ENCODE measurements around the gene GFOD1.
"Not testable (repeated sequence)": the region's sequence is repeated elsewhere in the genome, so short reads cannot be mapped to it uniquely, and the experiment has no call there.

The GFOD1 gene

DNA sequence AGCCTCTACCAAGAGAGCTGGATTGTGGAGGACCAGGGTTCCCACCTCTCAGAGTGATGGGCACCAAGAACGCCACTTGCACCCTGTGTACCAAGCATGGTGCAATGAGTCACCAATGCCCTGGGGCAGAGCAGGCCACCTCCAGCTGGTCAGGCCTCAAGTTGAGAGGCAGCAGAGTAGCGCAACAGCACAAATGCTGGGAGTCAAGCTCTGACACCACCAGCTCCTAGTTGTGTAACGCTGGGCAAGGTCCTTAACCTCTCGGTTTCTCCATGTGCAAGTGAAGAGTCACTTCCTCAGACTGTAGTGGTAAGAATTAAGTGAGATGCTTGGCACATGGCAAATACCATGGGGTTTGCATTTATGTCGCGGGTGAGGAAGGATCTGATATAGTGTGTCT lies 25.6 kb downstream of the GFOD1 start:
- Histone ChIP-seq H3K27ac (ENCODE audit: low read depth, low read length) (no peak overlapping the region), H3K36me3 (ENCODE audit: control insufficient read depth, insufficient read depth, low read length) (no peaks in the 10 kb centered on the region), H3K4me3 (ENCODE audit: low read depth, low read length) (no peak overlapping the region), H3K9me3 (ENCODE audit: control insufficient read depth, insufficient read depth, low read depth, low read length) (no peaks in the 10 kb centered on the region), H3K9ac (ENCODE audit: low read length) (no peak overlapping the region), H3K4me1 (ENCODE audit: control insufficient read depth, insufficient read depth, low read length) (peaks cover 37% of the 10 kb centered on the region), H3K27me3 (ENCODE audit: control insufficient read depth, insufficient read depth, low read length) (no peaks in the 10 kb centered on the region)

DNA sequence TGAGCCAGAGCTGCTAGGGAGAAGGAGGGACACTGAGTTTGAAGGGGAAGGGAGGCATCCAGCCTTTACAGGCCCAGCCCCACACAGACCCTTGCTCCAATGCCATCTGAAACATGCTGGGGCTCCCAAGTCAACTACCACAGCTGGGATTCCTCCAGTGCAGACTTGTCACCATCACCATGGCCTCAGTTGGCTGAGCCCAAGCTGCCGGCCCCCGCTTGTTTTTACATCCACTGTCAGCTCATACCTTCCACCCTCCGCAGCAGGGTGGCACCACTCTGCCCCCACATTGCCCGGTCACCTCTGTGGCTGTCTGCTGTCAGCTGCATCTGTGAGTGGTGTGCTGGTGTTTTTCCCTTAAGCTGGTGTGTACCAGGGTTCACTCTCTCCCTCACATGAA lies 26.1 kb downstream of the GFOD1 start:
- Histone ChIP-seq H3K4me3 (ENCODE audit: low read depth, low read length) (no peak overlapping the region), H3K36me3 (ENCODE audit: control insufficient read depth, insufficient read depth, low read length) (no peaks in the 10 kb centered on the region), H3K4me1 (ENCODE audit: control insufficient read depth, insufficient read depth, low read length) (peaks cover 37% of the 10 kb centered on the region), H3K9ac (ENCODE audit: low read length) (no peak overlapping the region), H3K27ac (ENCODE audit: low read depth, low read length) (no peak overlapping the region), H3K9me3 (ENCODE audit: control insufficient read depth, insufficient read depth, low read depth, low read length) (no peaks in the 10 kb centered on the region), H3K27me3 (ENCODE audit: control insufficient read depth, insufficient read depth, low read length) (no peaks in the 10 kb centered on the region)

DNA sequence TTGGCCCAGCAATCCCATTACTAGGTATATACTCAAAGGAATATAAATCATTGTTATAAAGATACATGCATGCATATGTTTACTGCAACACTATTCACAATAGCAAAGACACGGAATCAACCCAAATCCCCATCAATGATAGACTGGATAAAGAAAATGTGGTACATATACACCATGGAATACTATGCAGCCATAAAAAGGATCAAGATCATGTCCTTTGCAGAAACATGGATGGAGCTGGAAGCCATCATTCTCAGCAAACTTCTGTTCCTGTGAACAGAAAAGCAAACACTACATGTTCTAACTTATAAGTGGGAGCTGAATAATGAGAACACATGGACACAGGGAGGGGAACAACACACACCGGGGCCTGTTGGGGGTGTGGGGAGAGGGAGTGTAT lies 27.1 kb downstream of the GFOD1 start:
- not testable (repeated sequence) for H3K27me3 ChIP-seq (ENCODE audit: control insufficient read depth, insufficient read depth, low read length); H3K4me3 ChIP-seq (ENCODE audit: low read depth, low read length); H3K9me3 ChIP-seq (ENCODE audit: control insufficient read depth, insufficient read depth, low read depth, low read length); H3K36me3 ChIP-seq (ENCODE audit: control insufficient read depth, insufficient read depth, low read length); H3K27ac ChIP-seq (ENCODE audit: low read depth, low read length); H3K9ac ChIP-seq (ENCODE audit: low read length)
- peaks cover 32% of the 10 kb centered on the region for H3K4me1 ChIP-seq (ENCODE audit: control insufficient read depth, insufficient read depth, low read length)

DNA sequence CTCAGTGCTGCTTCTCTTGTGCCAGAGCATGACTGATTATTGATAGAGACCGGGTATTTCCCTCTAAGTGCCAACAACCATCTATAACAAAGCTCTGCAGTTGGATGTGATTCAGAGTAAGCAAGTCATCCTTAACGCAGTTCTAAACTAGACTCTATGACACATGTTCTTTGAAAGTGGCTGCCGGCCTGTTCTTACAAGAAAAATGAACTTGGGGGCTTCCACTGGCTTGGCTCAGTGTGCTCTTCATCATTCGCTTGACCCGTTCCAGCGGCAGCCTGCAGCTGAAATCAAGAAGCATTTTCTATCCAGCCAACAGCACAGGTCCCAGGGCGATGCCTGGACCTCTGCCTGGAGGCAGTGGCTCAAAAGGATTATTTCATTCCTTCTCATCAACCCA lies 29.8 kb downstream of the GFOD1 start:
- Histone ChIP-seq H3K4me1 (ENCODE audit: control insufficient read depth, insufficient read depth, low read length) (peaks cover 12% of the 10 kb centered on the region), H3K36me3 (ENCODE audit: control insufficient read depth, insufficient read depth, low read length) (no peaks in the 10 kb centered on the region), H3K27me3 (ENCODE audit: control insufficient read depth, insufficient read depth, low read length) (no peaks in the 10 kb centered on the region), H3K4me3 (ENCODE audit: low read depth, low read length) (no peak overlapping the region), H3K9me3 (ENCODE audit: control insufficient read depth, insufficient read depth, low read depth, low read length) (no peaks in the 10 kb centered on the region), H3K27ac (ENCODE audit: low read depth, low read length) (no peak overlapping the region), H3K9ac (ENCODE audit: low read length) (no peak overlapping the region)

DNA sequence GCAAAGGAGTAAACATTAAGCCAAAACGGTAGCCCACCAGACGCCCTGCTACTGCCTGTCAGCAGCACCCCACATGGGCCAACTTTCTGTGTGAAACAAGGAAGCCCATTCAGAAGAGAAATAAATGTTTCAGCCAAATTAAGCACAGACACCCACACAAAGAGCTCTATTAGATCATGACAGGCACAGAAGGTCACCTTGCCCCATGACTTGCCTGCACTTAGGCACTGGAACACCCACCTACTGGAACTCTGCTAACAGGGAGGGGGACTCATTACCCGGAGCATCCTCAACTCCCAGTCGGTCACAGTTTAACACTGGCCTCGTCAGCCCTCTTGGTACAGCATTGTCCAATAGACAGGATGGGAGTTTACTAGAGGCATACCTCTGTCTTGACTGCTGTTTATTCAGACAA lies 31.8 kb downstream of the GFOD1 start:
- no peaks in the 10 kb centered on the region for H3K4me1 ChIP-seq (ENCODE audit: control insufficient read depth, insufficient read depth, low read length)
- no peaks in the 10 kb centered on the region for H3K9me3 ChIP-seq (ENCODE audit: control insufficient read depth, insufficient read depth, low read depth, low read length)
- no peaks in the 10 kb centered on the region for H3K36me3 ChIP-seq (ENCODE audit: control insufficient read depth, insufficient read depth, low read length)
- no peak overlapping the region for H3K9ac ChIP-seq (ENCODE audit: low read length)
- no peak overlapping the region for H3K27ac ChIP-seq (ENCODE audit: low read depth, low read length)
- no peaks in the 10 kb centered on the region for H3K27me3 ChIP-seq (ENCODE audit: control insufficient read depth, insufficient read depth, low read length)
- no peak overlapping the region for H3K4me3 ChIP-seq (ENCODE audit: low read depth, low read length)

DNA sequence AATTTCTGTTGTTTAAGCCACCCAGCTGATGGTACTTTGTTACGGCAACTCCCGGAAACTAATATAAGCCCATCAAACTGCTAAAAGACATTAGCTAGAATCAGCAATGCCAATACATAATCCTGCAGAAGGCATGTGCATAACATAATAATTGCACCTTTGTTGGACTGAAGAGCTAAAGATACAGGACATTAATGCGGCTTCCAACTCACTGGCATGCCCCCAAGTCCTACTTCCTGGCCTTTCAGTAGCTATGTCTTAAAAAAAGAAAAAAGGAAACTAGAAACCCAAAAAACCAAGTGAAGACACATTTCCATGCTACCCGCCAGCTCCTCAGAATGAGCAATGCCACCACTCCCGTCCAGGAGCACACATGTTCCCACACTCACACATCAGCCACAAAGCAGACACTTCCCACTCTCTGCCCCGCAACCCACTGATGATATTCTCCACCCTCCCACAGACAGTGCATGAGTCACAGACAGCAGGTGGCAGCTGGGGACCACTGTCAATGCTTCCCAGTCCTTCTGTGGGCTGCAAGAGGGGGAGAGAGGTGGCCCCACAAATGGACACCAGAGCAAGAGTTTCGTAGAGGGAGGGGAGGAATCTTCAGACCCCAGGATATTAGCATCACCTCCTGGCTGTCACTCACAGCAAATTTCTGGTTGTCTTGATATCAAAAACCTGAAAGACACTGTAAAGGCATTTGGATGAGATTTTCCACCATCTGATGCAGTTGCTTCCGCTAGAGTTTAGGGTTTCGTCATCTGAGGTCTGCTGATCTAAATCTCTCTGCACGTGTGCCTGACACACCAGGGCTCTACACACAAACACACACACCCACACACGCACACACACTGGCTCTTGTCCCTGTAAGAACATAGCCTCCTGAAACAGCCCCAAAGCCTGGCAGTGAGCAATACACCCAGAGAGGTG lies 32.8 kb downstream of the GFOD1 start:
- H3K4me3 ChIP-seq (ENCODE audit: low read depth, low read length), result no peak overlapping the region
- no peaks in the 10 kb centered on the region for H3K27me3 ChIP-seq (ENCODE audit: control insufficient read depth, insufficient read depth, low read length)
- H3K9ac ChIP-seq (ENCODE audit: low read length), result no peak overlapping the region
- H3K27ac ChIP-seq (ENCODE audit: low read depth, low read length), result no peak overlapping the region
- no peaks in the 10 kb centered on the region for H3K36me3 ChIP-seq (ENCODE audit: control insufficient read depth, insufficient read depth, low read length)
- no peaks in the 10 kb centered on the region for H3K4me1 ChIP-seq (ENCODE audit: control insufficient read depth, insufficient read depth, low read length)
- no peaks in the 10 kb centered on the region for H3K9me3 ChIP-seq (ENCODE audit: control insufficient read depth, insufficient read depth, low read depth, low read length)

DNA sequence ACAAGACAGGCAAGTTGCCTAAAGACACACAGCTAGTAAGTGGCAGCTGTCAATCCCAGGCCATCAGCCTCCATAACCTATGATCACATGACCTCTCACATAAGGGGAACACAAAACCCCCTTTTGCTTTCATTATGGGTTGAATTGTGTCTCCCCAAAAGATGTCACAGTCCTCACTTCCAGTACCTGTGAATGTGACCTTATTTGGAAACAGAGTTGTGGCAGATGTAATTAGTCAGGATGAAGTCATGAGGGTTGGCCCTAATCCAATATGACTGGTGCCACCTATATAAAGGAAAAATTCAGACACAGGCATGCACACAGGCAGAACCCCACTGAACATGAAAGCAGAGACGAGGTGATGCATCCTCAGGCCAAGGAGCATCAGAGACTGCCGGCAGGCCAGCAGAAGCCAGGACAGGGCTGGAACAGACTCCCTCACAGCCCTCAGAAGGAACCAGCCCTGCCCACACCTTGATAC lies 33.6 kb downstream of the GFOD1 start:
- no peaks in the 10 kb centered on the region for H3K27me3 ChIP-seq (ENCODE audit: control insufficient read depth, insufficient read depth, low read length)
- no peaks in the 10 kb centered on the region for H3K9me3 ChIP-seq (ENCODE audit: control insufficient read depth, insufficient read depth, low read depth, low read length)
- no peaks in the 10 kb centered on the region for H3K36me3 ChIP-seq (ENCODE audit: control insufficient read depth, insufficient read depth, low read length)
- H3K27ac ChIP-seq (ENCODE audit: low read depth, low read length), result no peak overlapping the region
- no peaks in the 10 kb centered on the region for H3K4me1 ChIP-seq (ENCODE audit: control insufficient read depth, insufficient read depth, low read length)
- H3K9ac ChIP-seq (ENCODE audit: low read length), result no peak overlapping the region
- H3K4me3 ChIP-seq (ENCODE audit: low read depth, low read length), result no peak overlapping the region

DNA sequence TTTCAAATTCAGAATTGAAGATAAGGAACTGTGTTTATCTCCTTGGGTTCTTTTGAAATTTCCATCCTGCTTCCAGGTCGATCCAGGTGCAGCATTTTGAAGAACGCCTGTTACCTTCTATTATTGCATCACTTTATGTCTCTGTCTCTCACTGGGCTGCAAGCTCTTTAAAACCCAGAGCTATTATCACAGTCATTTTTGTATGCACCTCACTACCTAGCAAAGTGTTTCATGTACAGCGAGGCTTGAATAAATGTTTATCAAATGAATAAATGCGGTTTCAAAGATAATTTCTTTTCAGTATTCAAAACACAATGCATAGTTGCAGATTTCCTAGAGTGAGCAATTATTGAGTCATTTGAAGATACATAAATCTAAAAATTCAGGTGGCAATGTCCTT lies 34.2 kb downstream of the GFOD1 start:
- no peaks in the 10 kb centered on the region for H3K27me3 ChIP-seq (ENCODE audit: control insufficient read depth, insufficient read depth, low read length)
- H3K27ac ChIP-seq (ENCODE audit: low read depth, low read length), result no peak overlapping the region
- H3K36me3 ChIP-seq (ENCODE audit: control insufficient read depth, insufficient read depth, low read length), result no peaks in the 10 kb centered on the region
- peaks cover 5% of the 10 kb centered on the region; the same call in 1 of the 2 replicates for H3K4me1 ChIP-seq (ENCODE audit: control insufficient read depth, insufficient read depth, low read length)
- no peaks in the 10 kb centered on the region for H3K9me3 ChIP-seq (ENCODE audit: control insufficient read depth, insufficient read depth, low read depth, low read length)
- no peak overlapping the region for H3K4me3 ChIP-seq (ENCODE audit: low read depth, low read length)
- no peak overlapping the region for H3K9ac ChIP-seq (ENCODE audit: low read length)

DNA sequence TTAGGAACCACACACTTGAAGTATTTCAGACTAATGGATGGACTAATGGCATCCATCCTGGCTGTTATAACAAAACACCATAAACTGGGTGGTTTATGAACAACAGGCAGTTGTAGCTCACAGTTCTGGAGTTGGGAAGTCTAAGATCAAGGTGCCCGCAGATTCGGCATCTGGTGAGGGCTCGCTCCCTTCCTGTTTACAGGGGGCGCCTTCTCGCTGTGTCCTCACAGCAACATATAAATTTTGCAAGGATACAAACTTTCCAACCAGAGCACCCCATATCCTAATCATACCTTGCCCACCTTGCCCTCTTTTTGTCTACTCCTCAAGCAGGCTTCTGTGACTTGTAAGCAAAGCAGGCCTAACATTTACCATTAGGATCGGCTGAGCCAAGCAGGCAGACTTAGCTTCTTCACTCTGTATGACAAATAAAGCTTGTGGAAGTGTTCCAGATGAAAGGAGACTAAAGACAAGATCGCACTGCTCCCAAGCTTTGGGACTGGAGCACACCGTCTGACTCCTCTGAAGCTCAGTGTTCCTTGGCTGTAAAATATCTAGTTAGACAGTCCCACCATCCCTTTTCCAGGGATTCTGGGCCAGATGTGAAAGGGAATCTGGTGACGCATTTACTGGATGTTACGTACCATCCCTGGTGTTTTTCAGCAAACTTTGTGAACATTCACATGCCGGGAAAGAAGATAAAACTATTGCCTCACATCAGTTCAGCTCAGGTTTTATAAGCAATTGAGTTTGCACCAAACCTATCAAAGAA lies 34.9 kb downstream of the GFOD1 start:
- no peak overlapping the region for H3K27ac ChIP-seq (ENCODE audit: low read depth, low read length)
- peaks cover 7% of the 10 kb centered on the region; the same call in 1 of the 2 replicates for H3K4me1 ChIP-seq (ENCODE audit: control insufficient read depth, insufficient read depth, low read length)
- H3K36me3 ChIP-seq (ENCODE audit: control insufficient read depth, insufficient read depth, low read length), result no peaks in the 10 kb centered on the region
- no peak overlapping the region for H3K4me3 ChIP-seq (ENCODE audit: low read depth, low read length)
- no peak overlapping the region for H3K9ac ChIP-seq (ENCODE audit: low read length)
- no peaks in the 10 kb centered on the region for H3K9me3 ChIP-seq (ENCODE audit: control insufficient read depth, insufficient read depth, low read depth, low read length)
- H3K27me3 ChIP-seq (ENCODE audit: control insufficient read depth, insufficient read depth, low read length), result no peaks in the 10 kb centered on the region

DNA sequence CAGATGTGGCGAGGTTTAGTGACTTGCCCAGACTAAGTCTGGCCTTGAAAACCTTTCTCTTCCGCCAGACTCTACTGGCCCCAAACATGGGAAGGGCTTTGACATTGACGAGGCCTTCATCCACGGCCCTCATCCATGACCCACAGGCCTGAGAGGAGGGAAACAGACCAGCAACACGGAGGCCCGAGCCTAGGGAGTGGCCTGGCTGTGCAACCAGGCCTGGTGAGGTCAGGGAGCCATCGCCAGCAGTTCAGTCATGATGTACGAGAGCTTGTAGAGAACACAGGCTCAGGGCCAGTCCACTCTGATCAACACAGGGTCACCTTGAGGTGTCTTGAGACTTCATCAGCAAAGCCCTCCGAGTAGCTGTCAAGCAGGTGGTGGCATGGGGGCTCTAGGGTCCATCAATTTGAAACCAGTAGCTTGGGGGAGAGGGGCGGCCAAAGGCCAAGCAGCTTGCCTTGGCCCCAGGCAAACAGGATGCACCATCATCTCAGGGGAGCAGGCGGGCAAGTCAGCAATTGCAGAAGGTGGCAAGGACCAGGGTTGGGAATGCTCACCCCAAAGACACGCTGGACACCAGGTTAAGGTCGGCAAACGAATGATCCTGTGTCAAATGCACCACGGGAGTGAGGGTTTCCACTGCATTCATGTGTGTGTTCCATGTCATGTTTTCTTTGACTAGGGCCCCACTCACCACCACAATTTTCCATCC lies 36.1 kb downstream of the GFOD1 start:
- Histone ChIP-seq H3K36me3 (ENCODE audit: control insufficient read depth, insufficient read depth, low read length) (no peaks in the 10 kb centered on the region), H3K9ac (ENCODE audit: low read length) (no peak overlapping the region)

More for the DNA sequence above, 36.1 kb downstream of the GFOD1 start:
- Histone ChIP-seq H3K4me1 (ENCODE audit: control insufficient read depth, insufficient read depth, low read length) (peaks cover 7% of the 10 kb centered on the region; the same call in 1 of the 2 replicates), H3K27ac (ENCODE audit: low read depth, low read length) (no peak overlapping the region), H3K9me3 (ENCODE audit: control insufficient read depth, insufficient read depth, low read depth, low read length) (no peaks in the 10 kb centered on the region), H3K27me3 (ENCODE audit: control insufficient read depth, insufficient read depth, low read length) (no peaks in the 10 kb centered on the region), H3K4me3 (ENCODE audit: low read depth, low read length) (no peak overlapping the region)
